NCI-H2029 (cell line): Measurements from ENCODE around the gene UFD1.

Experiments used
- DNase-seq: peaks from one replicate; lab custom pipeline; 2025; lab: John Stamatoyannopoulos, UW

Gene UFD1

GRCh38 chr22:19494676-19495173 is 15.7 kb upstream of the UFD1 start:
- DNase-seq = no peak

GRCh38 chr22:19494001-19494560 is 15.1 kb upstream of the UFD1 start:
- no peak for DNase-seq

DNA sequence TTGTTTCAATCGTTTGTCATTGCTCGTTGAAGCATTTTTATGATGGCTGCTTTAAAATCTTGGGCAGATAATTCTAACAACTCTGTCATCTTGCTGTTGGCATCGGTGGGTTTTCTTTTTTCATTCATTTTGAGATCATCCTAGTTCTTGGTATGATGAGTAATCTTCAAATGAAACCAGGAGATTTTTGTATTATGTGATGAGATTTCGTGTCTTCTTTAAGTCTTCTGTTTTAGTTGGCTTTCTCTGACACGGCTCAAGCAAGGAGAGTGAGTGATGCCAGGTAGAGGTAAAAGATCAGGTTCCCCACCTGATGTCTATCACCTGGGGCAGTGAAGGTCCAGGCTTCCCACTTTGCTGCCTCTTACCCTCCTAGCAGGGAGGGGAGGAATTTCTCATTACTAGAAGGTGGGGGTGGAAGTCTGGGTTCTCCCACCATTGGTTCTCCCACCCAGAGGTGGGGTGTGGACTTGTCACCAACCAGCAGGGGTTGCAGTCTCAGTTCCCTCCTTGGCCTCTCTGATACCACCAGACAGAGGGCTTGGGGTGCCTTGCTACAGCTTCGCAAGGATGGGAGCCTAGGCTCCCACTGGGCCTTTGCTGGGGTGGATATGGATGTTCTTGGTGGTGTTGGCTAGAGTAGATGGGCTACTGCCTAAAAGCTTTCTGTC is 13.6 kb upstream of the UFD1 start:
- DNase-seq = no peak

GRCh38 chr22:19490628-19491230 is 11.7 kb upstream of the UFD1 start:
- DNase-seq = no peak

DNA sequence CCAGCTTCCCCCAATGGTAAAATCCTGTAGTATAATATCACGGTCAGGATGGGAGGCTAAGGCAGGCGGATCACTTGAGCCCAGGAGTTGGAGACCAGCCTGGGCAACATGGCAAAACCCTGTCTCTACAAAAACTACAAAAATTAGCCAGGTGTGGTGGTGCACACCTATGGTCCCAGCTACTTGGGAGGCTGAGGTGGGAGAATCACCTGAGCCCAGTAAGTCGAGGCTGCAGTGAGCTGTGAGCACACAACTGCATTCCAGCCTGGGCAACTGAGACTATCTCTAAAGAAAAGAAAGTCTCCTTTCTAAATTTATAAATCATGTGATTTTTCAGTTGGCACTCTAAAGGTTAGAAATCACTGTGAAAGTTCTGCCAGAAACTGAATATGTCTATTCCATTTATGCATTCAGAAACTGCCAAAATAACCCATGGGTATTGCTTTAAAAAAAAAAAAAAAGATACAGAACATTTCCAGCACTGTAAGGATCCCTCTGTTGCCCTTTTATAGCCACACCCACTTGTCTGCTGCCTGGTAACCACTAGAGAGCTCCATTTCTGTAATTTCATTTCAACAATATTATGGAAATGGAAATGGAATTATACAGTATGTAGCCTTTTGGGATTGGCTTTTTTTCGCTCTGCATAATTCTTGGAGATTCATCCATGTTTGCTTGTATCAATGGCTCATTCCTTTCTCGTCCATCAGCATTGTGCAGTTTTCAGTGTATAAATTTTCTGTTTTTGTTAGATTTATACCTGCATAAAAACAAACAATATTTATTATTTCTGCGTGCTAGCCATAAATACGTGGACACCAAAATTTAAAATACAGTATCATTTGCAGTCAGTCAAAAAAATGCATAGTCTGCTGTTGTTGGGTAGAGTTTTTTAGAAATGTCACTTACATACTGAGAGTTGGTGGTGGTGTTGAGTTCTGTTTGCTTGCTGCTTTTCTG is 10.2 kb upstream of the UFD1 start:
- no peak for DNase-seq

GRCh38 chr22:19488285-19488684 is 9.3 kb upstream of the UFD1 start:
- no peak for DNase-seq

GRCh38 chr22:19483481-19484244 is 4.7 kb upstream of the UFD1 start:
- no peak for DNase-seq

DNA sequence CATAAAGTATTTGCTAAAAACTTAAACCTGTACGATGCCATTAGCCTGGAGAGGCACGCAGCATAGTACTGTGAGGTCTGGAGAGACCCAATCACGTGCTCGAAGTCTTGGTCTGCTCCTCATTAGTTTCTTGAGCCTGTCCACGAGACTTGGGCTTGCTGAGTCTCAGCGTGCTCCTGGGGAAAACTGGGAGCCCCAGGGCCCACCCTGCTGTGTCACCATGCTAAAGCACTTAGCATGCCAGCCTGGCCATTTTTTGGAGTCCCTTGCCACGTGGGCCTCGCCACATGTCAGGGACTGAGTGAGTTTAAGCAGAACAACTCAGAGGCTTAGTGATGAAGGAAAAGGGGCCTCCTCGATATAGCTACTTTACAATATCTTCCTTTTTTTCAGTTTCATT is 3.3 kb upstream of the UFD1 start:
- no peak for DNase-seq

- DNase-seq = no peak
These were observed 1.8 kb upstream of the UFD1 start for GRCh38 chr22:19480789-19481188.

GRCh38 chr22:19480173-19480568 is 1.2 kb upstream of the UFD1 start:
- DNase-seq = no peak

DNA sequence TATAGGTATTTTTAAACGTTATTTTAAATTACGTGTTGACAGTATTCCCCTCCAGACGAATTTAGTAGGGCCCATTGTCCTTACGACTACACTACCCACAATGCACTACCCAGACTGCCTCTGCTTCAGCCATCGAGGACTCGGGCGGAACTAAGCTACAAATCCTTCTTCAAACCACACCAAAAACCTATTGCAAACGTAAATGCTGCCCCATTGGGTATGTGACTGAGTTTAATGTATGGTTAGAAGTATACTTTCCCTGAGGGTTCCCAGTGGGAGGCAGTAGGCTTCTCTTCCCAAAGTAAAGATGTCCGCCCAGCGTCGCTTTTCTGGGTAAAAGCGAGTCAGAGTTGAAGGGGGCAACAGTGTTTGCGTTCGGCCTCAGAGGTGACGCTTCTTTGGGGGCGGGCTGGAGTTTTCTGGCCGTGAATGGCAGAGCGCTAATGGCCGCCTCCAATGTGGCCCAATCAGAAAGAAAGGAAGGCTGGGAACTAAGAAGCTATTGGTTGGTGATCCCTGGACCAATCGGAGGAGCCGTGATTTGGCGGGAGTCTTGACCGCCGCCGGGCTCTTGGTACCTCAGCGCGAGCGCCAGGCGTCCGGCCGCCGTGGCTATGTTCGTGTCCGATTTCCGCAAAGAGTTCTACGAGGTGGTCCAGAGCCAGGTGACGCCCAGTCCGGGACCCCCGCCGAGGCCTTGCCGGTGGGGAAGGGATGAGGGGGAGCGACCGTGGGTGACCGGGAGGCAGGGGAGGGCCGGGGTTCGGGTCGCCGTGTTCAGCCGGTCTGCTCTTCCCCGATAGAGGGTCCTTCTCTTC is 571 bp upstream of the UFD1 start, which contains the start of gene CDC45:
Gene CDC45 (plus strand): TSS at position 566 of the 818 bp plus-strand sequence. CDS start 49 bp downstream, at position 615.
- peak; percentile 95 for DNase-seq

DNA sequence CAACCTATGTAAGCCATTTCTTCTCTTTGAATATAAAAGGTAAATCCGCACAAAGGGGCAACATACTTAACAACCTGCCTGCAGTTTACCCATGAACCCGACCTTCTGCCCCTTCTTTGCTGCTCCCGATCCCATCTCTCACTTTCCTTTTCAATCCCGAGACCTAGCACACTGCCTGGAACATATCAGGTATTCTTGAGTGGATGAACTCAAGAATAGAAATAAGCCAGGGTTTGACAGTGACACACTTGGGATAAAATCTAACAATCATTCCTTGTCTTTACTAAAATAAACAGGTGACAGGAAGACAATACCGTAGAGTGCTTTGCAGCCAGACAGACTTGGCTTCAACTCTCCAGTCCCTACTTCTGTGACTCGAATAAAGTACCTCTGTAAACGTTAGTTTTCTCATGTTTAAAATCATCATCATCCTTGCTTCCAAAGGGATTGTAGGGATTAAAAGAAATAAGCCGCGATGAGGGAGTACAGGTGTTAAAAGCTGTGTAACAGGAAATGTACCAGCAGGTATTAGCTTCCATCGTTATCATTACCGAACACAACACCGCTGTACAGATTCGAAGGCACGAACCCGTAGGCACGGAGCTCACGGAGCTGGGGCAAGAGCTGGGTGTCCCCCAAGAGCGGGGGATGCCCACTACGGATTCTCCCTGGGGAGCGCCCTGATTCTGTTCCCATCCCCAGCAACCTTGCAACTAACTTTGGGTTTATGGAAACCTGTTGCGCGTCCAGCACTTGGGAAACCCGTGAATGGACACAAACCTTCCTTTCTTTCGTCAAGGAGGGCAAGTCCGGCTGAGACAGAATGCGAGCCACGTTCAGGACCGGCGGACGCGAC is 720 bp downstream of the UFD1 start:
- no peak for DNase-seq

DNA sequence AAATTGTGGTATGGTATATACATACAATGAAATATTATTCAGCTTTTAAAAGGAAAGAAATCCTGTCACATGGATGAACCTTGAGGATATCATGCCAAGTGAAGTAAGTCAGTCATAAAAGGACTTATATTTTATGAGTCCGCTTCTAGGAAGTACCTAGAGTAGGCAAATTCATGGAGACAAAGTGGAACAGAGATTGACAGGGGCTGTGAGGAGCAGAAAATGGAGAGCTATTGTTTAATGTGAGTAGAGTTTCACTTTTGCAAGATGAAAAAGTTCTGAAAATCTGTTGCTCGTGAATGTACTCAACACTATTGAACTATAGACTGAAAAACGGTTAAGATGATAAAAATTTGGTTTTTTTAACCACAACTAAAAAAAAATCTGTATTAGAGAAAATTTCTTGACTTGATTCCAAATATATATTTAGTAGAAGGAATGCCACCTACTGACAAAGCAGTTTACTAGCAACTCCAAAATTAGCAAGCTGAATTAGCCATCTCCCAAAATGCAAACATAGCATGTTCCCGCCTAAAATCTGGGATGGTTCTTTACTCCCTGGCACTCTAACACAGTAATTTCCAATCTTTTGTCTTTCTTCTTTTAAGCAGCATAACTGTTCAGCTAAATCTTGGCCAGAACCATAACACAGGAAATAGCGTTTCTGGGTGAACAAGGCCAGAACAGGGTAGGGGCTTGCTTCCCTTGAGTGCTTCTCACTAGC is 1.5 kb downstream of the UFD1 start:
- no peak for DNase-seq

GRCh38 chr22:19476023-19476422 is 3.0 kb downstream of the UFD1 start:
- DNase-seq = no peak

DNA sequence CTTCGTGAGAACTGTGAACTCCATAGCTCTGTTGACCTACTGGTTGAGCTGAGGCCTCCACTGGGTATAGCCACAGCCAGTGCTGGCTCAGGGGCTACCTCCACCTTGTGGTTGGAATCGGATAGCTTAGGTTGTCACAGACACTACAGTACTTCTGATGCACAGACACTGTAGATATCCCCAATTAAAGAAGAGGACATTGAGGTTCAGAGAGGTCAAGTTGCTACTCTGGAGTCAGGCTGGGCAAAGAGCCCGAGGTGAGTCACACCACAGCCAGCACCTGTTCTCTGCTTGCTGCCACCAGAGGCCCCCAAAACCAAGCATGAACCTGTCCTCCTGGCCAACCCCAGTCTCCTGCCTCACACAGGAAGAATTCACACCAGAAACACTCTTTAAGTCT is 5.4 kb downstream of the UFD1 start:
- no peak for DNase-seq

GRCh38 chr22:19472233-19472632 is 6.8 kb downstream of the UFD1 start:
- no peak for DNase-seq

GRCh38 chr22:19471572-19471971 is 7.4 kb downstream of the UFD1 start:
- no peak for DNase-seq

DNA sequence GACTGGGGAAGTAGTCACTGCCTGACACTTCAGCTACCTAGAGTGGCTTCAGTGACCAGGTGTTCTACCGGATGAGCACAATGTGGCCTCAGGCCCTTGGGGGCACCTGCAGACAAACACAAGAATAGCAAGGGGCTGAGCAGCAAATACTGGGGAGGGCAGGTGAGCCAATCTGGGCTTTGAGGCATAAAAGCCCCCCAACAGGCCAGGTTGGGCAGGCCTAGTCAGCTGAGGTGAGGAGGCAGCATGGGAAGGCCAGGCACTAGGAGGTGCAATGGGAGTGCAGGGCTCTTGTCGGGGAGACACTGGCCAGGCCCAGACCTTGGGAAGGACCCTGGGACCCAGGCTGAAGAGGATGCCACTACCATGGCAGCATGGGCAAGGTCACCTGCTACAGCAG is 9.0 kb downstream of the UFD1 start:
- DNase-seq = no peak

DNA sequence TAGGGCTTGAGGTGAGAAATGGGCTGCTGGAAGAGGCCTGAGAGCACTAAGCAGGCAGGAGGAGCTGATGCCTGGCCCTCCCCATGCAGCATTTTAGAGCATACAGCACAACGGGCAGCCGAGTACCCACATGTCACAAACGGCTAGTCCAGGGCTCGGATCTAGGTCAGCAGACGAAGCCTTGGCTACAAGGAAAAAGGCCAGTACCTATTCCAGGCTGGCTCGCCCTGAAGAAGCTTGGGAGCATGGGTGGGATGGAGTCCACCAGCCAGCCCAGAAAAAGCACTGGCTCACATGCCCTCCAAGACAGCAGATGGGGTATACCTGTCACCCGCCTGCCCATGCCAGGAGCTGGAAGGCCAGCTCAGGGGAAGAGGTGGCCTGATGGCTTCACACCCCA is 9.6 kb downstream of the UFD1 start:
- DNase-seq = no peak
